Type B pancreatic cell (in vitro differentiated cells): ENCODE data around the gene PPP1R3E. TPM values are rescaled to one million over a fixed set of nuclear protein-coding genes. Genes with fewer than 3 reads are reported as not detected.
A peak's percentile ranks its signal among the peaks of the same experiment; 100 is the strongest.

Source experiments
- DNase-seq: peaks from one replicate; pipeline ENCODE4 v3.0.0; 2021; ENCODE audit warnings: mixed read lengths; ENCODE audit not compliant: unreplicated experiment; ENCODE audit errors: extremely low spot score
- H3K27ac Mint-ChIP-seq: 2 replicates; pipeline ENCODE4 v1.8.0; 2021; ENCODE audit warnings: mild to moderate bottlenecking, mixed read lengths
- H3K27me3 Mint-ChIP-seq: 2 replicates; pipeline ENCODE4 v1.8.0; 2021; ENCODE audit warnings: mixed read lengths
- H3K36me3 Mint-ChIP-seq: 2 replicates; pipeline ENCODE4 v1.8.0; 2021; ENCODE audit warnings: mixed read lengths
- H3K4me1 Mint-ChIP-seq: one replicate; pipeline ENCODE4 v1.8.0; 2021; ENCODE audit warnings: mixed read lengths; ENCODE audit not compliant: unreplicated experiment
- H3K4me3 Mint-ChIP-seq: 2 replicates; pipeline ENCODE4 v1.8.0; 2021; ENCODE audit warnings: mild to moderate bottlenecking, mixed read lengths
- H3K9me3 Mint-ChIP-seq: 2 replicates; pipeline ENCODE4 v1.8.0; 2021; ENCODE audit warnings: mixed read lengths
- CTCF ChIP-seq: fragments of 200-600 bp; sonication (generic); conservative IDR thresholded peaks from 2 replicates; pipeline ENCODE4 v1.5.0; 2021; ENCODE audit warnings: antibody characterized with exemption, mild to moderate bottlenecking
- total RNA-seq: library from RNA; stranded (reverse); gene quantifications from 2 replicates; pipeline ENCODE4 v1.2.1, GENCODE V29; 2021; ENCODE audit warnings: low replicate concordance

PPP1R3E gene
- total RNA-seq, 1 donor from 2014 or later: 16.7 TPM

GRCh38 chr14:23299986-23300686 lies 2.5 kb downstream of the PPP1R3E start:
- H3K9me3 Mint-ChIP-seq: no peaks in the 10 kb centered on the region
- peak overlapping the region; percentile 93 for H3K4me3 Mint-ChIP-seq
- H3K4me1 Mint-ChIP-seq: peaks cover 12% of the 10 kb centered on the region
- no peak for TF ChIP-seq CTCF
- no peak for DNase-seq
- H3K36me3 Mint-ChIP-seq: no peaks in the 10 kb centered on the region
- H3K27me3 Mint-ChIP-seq: peaks cover under 1% of the 10 kb centered on the region
- peak overlapping the region; percentile 96 for H3K27ac Mint-ChIP-seq

- DNase-seq: no peak
- peaks cover 16% of the 10 kb centered on the region for H3K4me1 Mint-ChIP-seq
- no peaks in the 10 kb centered on the region for H3K9me3 Mint-ChIP-seq
- H3K27ac Mint-ChIP-seq: peak overlapping the region; percentile 96
- peak; percentile 52 for TF ChIP-seq CTCF
- no peaks in the 10 kb centered on the region for H3K36me3 Mint-ChIP-seq
- H3K4me3 Mint-ChIP-seq: peak overlapping the region; percentile 93
- peaks cover 4% of the 10 kb centered on the region for H3K27me3 Mint-ChIP-seq
Observed at GRCh38 chr14:23299211-23299957, 3.3 kb downstream of the PPP1R3E start.

- Mint-ChIP-seq H3K27me3 (peaks cover 14% of the 10 kb centered on the region), H3K9me3 (no peaks in the 10 kb centered on the region), H3K4me3 (no peak overlapping the region), H3K36me3 (no peaks in the 10 kb centered on the region), H3K27ac (peak overlapping the region; percentile 7), H3K4me1 (peaks cover 16% of the 10 kb centered on the region)
- no peak for TF ChIP-seq CTCF
- no peak for DNase-seq
Observed at GRCh38 chr14:23297611-23298277, 4.9 kb downstream of the PPP1R3E start.

- TF ChIP-seq CTCF: no peak
- H3K4me1 Mint-ChIP-seq: peaks cover 16% of the 10 kb centered on the region
- no peak for DNase-seq
- peak overlapping the region; percentile 7 for H3K27ac Mint-ChIP-seq
- peaks cover 14% of the 10 kb centered on the region for H3K27me3 Mint-ChIP-seq
- no peaks in the 10 kb centered on the region for H3K36me3 Mint-ChIP-seq
- no peak overlapping the region for H3K4me3 Mint-ChIP-seq
- H3K9me3 Mint-ChIP-seq: no peaks in the 10 kb centered on the region
Observed at GRCh38 chr14:23297096-23297495, 5.6 kb downstream of the PPP1R3E start.

- Mint-ChIP-seq H3K27me3 (peaks cover 14% of the 10 kb centered on the region), H3K27ac (no peak overlapping the region), H3K4me3 (no peak overlapping the region), H3K36me3 (no peaks in the 10 kb centered on the region), H3K4me1 (peaks cover 16% of the 10 kb centered on the region), H3K9me3 (no peaks in the 10 kb centered on the region)
- DNase-seq: no peak
- TF ChIP-seq CTCF: no peak
Observed at GRCh38 chr14:23296012-23296777, 6.5 kb downstream of the PPP1R3E start.
